IPS DF 4.7 (cell line): Measurements from ENCODE around the gene PARD3.

ENCODE experiments used
- DNase-seq: peaks from one replicate; pipeline ENCODE4 v3.0.0-alpha.2; 2013; ENCODE audit warnings: low spot score; ENCODE audit errors: extremely low read depth

PARD3 gene

GRCh38 chr10:34176351-34176750 is 638.7 kb downstream of the PARD3 start:
- DNase-seq = no peak

- no peak for DNase-seq
Measured at GRCh38 chr10:34175121-34175520, 640.0 kb downstream of the PARD3 start.

DNA sequence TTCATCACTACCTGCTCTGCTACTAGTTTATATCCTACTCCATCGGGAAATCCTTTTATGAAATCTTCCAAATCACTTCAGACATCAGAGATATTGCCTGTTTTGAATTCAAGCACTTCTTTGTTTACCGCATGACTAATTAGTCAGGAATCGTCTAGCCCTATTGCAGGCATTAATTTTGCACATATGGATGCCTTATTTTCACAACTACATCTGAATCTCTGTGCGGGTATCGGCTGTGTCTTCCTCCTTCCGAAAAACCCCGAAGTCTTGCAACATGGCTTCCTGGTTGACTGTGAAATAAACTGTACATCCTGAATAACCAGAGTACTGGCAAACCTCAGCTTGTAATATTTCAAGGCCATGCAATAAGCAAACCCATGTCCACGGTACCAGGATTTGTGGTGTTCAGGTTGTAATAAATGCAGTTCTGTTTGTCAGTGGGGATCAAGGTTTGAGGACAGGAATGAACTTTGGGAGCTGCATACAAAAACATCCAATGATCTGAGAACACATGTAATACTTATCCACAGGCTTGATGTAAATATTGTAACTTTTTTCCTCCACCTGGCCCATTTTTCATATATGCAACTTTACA is 642.1 kb downstream of the PARD3 start:
- no peak for DNase-seq

DNA sequence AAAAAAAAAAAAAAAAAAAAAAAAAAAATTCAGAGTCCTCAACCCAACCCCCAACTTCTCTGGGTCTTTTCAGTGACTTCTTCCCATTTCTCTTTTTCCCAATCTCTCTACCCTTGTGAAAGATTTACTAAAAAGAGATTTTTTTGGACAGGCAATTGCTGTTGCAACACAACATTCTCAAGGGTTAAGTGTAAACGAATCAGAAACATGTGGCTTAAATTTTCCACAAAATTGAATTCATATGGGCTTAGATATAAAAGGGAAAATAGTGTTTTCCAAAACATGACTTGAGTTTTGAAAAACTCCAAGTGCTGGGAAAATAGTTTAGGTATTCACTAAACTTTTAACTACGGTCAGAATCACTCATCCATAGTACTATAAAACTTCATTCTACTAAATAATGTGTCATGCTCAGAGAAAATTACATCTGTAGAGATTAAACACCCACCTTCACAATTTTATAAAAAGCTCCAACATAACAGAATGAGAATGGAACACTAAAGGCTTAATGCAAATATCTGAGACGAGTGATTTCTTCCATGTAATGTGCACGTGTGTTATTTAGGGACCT is 643.1 kb downstream of the PARD3 start:
- DNase-seq = no peak

GRCh38 chr10:34169677-34170076 is 645.4 kb downstream of the PARD3 start:
- no peak for DNase-seq

DNA sequence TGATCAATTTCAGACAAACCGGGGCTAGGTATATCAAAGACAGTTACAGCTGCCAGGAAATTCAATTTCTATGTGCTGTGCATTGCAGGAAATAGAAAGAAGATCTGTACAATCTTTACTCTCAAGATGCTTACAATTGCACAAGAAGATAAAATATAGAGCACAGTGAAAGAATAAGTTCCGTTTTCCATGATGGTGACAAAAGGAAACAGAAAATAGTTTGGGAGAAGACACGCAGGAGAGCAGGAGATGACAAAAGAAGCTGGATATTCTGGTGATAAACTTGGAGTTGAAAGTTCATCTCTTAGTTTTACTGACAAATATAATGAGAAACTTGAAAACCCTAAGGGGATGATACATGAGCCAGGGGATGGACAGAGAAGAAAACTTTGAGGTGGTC is 646.0 kb downstream of the PARD3 start:
- DNase-seq = no peak

- no peak for DNase-seq
Measured at GRCh38 chr10:34168439-34168838, 646.7 kb downstream of the PARD3 start.

- DNase-seq = no peak
Measured at GRCh38 chr10:34166823-34167222, 648.3 kb downstream of the PARD3 start.

DNA sequence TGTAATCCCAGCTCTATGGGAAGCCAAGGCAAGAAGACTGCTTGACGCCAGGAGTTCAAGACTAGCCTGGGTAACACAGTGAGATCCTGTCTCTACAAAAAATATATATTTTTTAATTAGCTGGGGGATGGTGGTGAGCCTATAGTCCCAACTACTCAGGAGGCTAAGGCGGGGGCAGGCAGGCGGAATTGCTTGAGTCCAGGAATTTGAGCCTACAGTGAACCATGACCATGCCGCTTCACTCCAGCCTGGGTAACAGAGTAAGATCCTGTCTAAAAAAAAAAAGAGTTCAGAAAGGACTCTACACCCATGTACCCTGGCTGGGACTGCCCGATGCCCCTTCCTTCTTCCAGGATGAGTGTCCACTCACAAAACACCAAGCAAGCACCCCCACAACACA is 648.7 kb downstream of the PARD3 start:
- DNase-seq = no peak

GRCh38 chr10:34164029-34164428 is 651.1 kb downstream of the PARD3 start:
- no peak for DNase-seq

GRCh38 chr10:34163075-34163905 is 651.8 kb downstream of the PARD3 start:
- no peak for DNase-seq

DNA sequence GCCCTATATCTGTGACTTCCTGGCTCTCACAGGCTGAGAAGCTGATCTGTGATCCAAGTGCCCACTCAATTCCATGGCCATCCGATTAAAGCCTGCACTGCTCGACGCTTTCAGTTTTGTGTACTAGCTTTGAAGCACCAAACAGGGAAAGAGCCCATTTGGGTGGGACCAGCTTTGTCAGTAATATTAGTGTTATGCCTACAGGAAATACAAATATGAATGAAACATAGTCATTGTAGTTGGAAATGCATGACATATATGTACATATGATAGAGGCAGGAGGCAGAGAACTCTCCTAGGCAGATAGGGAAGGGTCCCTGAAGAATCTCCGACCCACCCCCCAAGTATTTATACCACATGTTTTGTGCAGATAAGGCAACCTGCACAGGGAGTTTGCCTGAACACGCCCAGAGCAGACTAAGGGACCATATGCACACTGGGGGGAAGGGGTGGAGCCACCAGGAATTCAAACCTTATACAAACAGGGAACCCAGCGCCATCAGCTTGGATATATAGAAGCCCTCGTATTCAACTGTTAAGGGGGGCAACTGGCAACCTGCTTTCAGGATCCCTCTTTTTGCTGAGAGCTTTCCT is 653.2 kb downstream of the PARD3 start:
- no peak for DNase-seq

- no peak for DNase-seq
Measured at GRCh38 chr10:34160595-34160994, 654.5 kb downstream of the PARD3 start.

GRCh38 chr10:34157501-34157900 is 657.6 kb downstream of the PARD3 start:
- no peak for DNase-seq

GRCh38 chr10:34156781-34157425 is 658.2 kb downstream of the PARD3 start:
- DNase-seq = no peak

- DNase-seq = no peak
Measured at GRCh38 chr10:34155812-34156211, 659.3 kb downstream of the PARD3 start.

- no peak for DNase-seq
Measured at GRCh38 chr10:34154383-34154900, 660.7 kb downstream of the PARD3 start.

- DNase-seq = no peak
Measured at GRCh38 chr10:34153663-34154382, 661.3 kb downstream of the PARD3 start.

GRCh38 chr10:34152434-34152833 is 662.7 kb downstream of the PARD3 start:
- DNase-seq = no peak

DNA sequence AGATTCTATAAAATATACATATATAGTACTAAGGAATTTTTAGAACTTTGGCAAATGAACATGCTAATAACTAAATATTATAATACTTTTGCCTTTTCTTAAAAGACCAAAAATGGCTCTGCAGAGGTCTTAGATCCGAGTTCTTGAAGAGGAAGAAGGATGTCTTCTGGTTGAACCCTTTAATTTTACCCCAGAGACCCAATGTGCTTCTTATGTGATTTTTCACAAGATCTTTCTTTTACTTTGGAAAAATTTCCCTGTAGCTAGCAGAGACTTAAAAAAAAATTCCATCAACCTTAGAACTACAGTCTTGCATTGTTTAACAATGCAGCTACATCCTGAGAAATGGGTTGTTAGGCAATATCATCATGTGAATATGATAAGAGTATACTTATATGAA is 663.2 kb downstream of the PARD3 start:
- DNase-seq = no peak

DNA sequence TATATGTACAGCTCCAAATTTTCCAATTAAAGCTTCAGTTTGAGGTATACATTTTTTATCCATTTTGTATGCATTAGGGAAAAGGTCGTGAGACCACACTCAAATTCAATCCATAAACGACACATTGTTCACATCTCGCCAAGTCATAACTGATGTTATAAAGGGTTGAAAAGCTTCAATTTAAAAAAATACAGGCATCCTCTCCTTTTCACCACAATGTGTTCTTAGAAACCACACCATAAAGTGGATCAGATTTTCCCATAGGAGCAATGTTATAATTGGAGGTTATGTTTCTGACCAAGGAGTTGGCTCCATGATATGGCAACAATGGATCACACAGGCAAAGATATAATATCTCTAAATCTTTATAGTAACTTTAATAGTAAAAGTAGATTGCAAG is 663.6 kb downstream of the PARD3 start:
- no peak for DNase-seq
